IPS-11a (cell line): ENCODE results near the gene CREB5.
"Not testable (repeated sequence)": the region's sequence is repeated elsewhere in the genome, so short reads cannot be mapped to it uniquely, and the experiment has no call there.

Source experiments
- H3K4me3 ChIP-seq: one replicate; pipeline ENCODE4 v1.5.1; 2013; ENCODE audit warnings: low read depth, low read length, control low read depth

CREB5 gene

DNA sequence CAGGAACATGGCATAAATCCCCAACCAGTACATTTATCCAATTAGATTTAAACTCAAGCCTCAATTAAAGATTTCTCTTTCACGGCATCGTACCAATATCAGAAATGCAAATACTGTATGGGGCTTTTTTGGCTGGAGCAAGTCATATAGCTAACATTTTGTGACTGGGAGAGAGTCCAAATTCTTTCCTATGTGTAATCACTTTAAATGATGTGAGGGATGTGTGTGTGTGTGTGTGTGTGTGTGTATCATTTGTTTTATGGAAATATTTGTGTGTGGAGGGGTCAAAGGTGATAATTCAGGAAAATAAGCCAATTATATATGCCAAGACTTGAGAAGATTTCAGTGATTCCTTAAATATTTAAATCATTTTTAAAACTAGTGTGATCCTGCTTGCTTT, 349.2 kb downstream of the CREB5 start:
- H3K4me3 ChIP-seq = no peak overlapping the region

DNA sequence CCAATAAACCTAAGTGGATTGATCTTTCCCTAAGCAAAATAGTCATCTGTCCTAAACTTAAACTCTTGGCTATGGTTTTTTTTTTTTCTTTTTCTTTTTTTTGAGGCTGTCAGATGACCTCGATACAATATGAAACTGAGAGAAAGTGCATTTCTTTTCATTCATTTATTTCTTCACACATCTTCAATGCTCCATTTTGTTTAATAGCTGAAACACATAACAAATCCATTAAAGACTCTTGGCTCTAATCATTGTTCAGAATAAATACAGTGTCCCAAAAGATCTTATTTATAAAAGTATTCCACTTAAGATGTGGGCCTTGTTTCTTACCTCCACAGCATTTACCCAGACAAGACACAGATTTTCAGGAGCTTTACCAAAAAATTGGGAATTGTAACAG, 350.3 kb downstream of the CREB5 start:
- H3K4me3 ChIP-seq = no peak overlapping the region

DNA sequence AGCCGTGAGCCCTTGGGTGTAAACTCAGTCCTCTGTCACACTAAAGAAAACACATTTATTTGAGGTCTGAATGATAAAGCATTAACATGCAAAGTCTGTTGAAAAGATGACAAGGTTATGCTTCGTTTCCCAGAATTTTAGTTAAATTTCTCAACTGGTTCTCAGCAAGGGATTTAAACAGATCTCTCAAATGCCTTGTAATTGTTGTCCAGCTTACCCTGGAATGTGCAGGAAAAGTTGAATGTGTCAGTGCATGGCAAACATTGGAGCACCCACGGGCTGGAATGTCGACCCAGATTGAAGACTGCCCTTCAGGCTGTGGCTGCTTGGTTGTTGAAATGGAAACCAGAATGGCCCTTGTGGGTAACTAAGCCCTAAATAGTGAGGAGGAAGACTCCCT, 354.0 kb downstream of the CREB5 start:
- no peak overlapping the region for H3K4me3 ChIP-seq

DNA sequence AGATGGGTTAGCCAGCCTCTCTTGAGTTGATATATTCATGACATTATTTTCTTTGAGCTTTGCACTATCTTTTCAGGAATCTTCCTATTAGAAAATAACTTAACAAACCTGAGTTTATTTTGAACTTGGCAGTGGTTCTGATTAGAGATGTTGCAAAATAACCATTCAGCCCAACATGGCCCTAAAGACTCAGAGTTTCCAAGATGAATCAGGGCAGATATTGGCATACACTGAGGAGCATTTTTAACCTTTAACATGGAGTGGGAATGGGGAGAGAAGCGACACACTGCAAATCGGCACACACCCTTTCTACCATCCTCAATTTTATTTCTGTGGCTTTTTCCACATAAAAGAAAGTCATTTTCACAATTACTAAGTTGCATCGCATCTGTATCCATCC, 355.0 kb downstream of the CREB5 start:
- H3K4me3 ChIP-seq = no peak overlapping the region

DNA sequence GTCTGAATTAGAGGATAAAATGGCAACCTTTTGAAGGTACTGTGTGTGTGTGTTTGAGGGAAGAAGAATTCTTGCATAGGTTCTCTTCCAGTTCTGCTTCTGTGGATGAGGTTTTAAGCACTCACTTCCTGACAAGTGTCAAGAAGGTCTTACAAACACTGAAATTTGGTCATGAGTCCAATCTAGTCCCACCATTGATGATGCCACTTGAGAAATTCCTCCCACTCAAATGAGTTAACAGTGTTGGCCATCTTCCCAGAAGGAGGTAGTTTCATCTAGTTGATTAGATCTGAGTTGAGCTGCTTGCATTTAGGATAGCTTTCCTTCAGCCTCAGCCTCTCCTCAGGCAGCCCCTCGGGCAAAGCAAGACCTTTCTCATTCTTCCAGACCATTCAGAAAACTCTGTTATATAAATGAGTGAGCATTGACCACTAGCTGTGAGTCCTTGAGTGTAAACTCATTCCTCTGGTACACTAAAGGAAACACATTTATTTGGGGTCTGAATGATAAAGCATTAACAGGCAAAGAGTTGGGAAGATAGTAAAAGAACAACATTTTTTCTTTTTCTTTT, 356.3 kb downstream of the CREB5 start:
- no peak overlapping the region for H3K4me3 ChIP-seq

DNA sequence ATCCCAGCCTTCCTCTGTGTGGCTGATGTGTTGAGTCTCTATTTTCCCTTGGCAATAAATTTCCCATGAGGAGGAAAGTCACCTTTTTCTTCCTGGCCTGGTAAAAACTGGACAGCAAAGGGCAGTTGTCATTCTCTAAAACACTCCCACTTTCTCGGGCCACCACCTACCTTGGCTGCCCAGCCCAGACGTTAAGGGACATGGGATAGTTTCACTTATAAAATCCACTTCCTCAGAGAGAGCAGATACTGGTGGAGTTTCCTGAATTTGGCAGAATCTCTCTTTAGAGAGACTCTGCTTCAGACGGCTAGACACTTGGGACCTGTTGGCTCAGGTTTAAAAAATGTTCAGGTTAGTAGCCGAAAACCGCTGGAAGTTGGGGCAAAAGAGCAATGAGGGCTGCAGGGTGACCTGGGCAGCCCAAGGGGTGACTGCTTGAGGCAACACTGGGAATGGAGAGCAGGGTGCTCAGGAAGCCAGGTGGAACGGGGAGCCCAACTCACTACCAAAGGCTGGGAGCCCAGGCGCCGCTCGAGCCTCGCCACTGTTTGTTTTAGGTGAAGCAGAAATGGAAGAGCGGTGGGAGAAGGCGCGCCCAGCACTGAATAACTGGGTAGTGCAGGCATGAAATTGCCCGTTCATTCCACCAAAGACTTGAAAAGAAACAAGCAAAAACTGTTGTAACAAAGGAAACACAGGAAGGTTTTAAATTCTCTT, 359.7 kb downstream of the CREB5 start:
- no peak overlapping the region for H3K4me3 ChIP-seq

DNA sequence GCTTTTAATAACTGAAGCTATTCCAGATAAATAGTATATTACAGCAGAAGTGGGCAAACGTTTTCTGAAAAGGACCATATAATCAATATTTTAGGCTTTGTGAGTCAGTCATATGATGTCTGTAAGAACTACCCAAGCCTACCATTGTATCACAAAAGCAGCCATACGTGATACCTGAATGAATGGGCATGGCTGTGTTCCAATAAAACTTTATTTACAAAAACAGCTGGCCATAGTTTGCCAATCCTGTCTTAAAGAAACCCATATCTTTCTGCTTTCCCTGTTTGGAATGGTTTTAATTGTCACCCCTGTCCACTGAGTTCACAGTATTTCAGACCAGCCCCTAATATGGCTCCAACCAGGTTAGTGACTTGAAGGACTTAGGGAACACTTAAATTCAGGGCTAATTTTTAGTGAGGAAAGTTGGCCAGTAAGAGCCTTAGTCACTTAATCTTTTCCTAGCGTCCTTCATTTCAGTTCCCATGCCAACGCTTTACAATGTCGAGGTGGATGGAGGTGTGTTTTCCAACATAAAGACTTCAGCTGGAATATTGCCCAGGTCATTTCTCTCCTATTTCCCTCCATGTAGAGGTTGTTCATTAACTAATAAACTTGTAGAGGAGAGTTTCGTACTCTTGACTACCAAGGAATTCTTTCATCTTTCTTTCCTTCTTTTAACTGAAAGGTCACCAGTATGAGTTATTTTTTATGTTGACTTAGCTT, 361.3 kb downstream of the CREB5 start:
- no peak overlapping the region for H3K4me3 ChIP-seq

DNA sequence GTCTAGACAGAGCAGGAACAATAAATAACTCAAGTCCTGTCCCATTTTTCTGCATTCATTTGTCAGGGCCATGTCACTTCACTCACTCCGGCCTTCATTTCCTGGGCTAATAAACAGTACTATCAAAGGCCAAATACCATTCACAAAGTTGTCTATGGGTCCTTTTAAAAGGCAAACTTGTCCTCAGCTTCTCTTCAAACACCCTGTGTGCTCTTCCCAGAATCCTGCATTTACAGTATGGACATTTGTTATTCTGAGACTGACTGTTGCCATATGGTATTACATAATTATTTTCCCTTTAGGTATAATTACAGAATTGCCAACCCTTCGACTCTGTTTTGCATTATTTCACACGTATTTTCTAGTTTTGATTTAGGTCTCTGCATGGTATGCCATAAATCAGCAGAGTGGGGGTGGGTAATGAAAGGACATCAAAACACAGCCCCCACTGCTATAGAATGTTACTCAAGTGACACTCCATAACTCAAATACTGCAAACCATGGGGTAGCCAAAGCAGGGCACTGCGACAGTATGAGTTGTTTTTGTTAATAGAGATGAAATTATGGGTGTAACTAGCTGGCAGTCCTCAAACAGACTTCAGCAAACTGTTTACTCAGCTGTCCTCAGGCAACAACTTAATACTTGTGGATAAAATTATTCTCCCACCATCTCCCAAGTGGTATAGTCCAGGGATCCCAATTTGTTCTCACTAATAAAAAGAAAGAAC, 362.1 kb downstream of the CREB5 start:
- no peak overlapping the region for H3K4me3 ChIP-seq

DNA sequence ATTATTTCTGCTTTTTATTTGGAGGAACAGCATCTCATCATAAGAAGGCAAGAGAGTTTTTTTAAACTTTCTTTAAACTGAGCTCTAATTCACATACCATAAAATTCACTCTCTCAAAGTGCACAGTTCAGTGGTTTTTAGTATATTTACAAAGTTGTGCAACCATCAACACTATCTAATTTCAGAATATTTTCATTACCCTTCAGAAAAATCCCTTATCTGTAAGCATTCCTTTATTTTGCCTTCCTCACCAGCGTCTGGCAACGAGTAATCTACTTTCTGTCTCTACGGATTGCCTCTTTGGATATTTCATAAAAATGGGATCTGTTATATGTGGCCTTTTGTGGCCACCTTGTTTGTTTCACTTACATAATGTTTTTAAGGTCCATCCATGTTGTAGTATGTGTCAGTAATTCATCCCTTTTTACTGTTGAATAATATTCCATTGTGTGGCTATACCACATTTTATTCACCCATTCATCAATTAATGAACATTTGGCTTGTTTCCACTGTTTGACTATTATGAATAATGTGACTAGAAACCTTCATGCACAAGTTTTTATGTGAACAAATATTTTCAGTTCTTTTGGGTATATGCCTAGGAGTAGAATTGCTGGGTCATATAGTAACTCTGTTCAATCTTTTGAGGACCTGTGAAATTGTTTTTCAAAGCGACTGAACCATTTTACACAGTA, 364.3 kb downstream of the CREB5 start:
- H3K4me3 ChIP-seq = no peak overlapping the region

DNA sequence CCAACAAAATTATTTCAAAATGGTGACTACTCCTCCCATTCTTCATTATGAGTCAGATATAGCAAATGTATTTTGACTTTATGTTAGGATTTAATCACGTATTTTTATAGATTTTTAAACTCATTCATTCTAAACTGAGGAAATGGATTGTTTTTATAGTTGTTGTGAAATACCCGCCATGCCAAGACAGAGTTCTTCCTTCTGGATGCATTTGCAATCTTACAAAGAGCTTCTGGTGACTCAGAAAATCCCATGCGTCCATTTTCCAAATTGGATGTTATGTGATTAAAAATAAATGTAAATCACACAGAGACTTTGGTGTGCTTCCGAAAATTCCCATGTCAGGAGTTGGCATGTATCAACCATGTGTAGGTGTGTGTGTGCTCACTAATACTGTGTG, 366.5 kb downstream of the CREB5 start:
- H3K4me3 ChIP-seq = no peak overlapping the region

DNA sequence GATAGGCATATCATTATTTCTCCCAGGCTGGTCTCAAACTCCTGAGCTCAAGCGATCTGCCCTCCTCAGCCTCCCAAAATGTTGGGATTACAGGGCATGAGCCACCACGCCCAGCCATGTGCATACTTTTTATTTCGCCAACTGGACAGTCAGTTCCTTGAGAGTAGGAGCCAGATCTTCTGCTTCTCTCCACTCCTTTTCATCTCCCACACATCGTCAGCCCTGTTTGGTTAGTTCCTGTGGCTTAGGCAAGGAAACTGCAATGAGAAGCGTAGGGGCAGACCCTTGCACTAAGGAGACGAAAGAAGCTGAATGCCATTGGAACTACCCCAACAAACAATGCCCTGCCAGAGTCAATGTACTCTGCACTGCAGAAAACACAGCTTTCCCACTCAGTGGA, 367.6 kb downstream of the CREB5 start:
- H3K4me3 ChIP-seq = no peak overlapping the region

DNA sequence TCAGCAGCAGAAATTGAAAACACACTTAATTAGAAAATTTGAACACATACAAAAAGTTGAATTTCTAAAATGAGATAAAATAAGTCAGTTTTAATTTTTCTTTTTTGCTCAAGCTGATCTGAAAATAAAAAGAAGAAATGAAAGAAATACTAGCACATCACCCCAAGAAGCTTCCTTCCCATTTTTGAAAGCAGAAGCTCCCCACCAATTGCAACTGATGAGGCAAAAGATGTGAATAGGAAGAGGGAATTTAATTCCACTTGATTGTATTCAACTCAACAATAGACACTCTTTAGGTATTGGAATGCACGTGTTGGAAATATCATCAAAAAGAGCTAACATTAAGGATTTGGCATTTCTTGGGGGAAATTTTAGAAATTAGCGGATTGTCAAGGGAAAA, 370.0 kb downstream of the CREB5 start:
- no peak overlapping the region for H3K4me3 ChIP-seq

DNA sequence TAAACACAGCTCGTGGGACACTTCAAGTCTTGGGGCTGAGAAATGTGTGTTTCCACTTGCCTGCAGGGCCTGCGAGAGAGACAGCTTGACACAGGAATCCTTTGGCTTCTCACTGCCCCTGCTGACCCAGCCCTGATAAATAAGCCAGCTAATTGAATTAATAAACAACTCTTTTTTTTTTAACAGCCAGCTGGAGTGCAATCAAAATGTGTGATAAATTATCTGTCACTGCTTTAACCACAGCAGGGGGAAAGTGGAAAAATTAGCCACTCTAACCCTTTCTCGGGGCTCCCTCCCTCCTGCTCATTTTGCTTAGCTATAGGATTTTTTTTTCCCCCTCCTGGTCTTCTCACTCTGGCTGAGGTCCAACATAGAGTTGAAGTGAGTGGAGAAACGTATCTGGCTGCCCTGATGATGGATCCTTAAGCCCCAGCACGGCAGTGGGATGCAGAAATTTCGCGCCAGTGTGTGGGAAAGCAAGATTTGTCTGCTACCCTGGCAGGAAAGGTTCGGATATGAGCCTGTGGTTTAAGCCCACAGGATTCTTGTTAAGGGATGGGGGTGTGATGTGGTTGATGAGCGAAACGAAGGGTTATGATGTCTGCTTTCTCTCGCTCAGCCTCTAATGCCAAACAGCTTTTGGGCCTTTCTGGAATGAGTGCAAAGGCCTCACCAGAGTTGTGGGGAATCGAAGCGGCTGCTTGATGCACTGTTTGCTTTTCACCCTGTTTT, 372.0 kb downstream of the CREB5 start:
- H3K4me3 ChIP-seq = no peak overlapping the region

DNA sequence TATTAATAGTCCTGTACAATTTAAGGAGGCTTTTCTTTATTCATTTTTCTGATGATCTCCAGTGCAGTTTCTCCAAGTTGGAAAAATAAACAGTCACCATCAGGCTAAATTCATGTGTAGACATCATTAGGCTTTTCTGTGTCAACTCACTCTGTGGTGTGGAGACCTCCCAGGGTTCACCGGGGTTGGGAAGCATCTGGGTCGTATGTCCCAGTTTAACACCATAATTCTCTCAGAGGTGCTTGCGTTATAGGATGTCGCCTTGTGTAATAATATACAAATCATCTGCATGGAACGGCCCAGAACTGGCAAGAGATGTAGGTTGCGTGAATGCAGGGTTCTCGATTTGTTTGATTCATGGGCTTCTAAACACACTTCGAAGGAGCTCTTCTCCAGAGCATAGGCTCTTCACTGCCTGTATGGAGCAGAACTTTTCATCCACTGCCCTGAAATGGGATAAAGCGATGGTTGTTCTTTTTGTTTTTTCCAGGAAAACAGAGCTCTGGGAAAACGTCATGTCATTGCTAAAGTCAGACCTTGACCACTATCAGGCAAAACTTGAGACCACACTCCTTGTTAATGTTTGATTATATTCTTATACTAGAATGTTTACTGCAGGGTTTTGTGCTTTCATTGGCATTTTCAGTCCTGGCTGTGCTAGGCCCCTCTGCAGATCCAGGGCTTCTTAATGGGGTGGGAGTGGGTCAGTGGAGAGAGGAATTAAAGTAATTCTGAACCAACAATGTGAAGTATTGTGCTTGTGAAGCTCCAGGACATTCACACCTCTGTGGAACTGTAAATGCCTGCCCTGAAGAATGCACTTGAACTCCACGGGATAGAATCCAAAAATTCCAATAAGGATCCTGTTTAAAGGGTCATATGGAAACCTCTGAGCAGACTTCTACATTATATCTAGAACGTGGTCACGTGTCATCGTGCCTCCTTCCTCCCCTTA, 373.0 kb downstream of the CREB5 start:
- no peak overlapping the region for H3K4me3 ChIP-seq

DNA sequence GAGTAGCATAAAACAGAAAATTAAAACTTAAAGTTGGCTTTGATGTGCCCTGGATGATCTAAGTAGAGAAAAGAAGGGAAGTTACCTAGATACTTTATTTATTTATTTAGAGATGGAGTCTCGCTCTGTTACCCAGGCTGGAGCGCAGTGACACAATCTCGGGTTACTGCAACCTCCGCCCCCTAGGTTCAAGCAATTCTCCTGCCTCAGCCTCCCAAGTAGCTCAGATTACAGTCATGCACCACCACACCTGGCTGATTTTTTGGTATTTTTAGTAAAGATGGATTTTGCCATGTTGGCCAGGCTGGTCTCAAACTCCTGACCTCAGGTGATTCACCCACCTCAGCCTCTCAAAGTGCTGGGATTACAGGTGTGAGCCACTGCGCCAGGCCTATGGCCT, 373.8 kb downstream of the CREB5 start:
- not testable (repeated sequence) for H3K4me3 ChIP-seq

DNA sequence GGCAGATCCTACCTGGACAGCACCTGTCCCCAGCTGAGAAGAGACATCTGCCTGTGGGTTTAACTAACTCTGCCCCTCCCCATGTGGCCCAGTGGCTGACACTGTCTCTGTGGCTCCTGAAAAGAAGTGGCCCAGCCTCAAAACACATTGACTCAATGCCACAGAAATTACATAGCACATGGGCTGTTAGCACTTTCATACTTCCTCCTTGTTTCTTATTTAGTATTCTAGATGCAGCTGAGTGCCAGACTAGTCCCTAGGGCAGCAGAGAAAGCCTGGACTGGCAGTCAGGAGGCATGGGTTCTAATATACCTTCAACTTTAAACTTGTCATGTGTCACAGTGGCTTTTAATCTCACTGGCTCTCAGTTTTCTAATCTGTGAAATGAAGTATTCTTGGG, 374.8 kb downstream of the CREB5 start:
- no peak overlapping the region for H3K4me3 ChIP-seq

DNA sequence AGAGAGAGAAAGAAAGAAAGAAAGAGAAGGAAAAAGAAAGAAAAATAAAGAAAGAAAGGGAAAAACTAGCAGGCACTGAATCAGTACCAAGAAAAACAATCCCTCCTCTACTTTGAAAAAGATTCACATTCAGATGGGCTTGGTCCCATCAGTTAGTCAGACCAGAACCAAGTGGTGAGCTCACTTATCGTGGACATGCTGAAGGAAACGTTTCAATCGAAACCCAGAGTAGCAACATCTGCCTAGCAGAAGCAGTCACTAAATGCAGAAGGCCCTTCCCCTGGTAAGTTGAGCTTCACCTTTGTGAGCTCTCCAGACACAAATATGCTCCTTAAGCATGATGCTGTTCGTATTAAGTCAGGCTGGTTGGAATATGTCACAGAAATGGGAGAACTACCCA, 378.1 kb downstream of the CREB5 start:
- H3K4me3 ChIP-seq = no peak overlapping the region

DNA sequence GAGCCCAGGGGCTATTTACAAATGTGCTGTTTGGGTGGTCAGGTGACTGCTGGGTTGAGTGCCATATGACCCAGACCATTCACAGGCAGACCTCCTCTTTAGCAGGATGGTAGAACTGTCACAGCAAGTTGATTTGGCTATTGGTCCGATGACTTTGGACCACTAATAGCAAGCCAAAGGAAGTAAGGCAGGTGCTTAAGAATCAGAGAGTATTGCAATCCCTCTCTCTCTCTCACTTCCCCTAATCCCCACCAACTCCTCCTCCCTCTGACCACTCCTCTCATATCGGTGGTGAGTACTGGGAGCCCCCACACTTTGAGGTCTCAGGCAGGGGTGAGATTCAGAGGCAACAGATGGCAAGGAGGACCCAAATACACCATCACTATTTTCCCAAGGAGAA, 380.5 kb downstream of the CREB5 start:
- no peak overlapping the region for H3K4me3 ChIP-seq

DNA sequence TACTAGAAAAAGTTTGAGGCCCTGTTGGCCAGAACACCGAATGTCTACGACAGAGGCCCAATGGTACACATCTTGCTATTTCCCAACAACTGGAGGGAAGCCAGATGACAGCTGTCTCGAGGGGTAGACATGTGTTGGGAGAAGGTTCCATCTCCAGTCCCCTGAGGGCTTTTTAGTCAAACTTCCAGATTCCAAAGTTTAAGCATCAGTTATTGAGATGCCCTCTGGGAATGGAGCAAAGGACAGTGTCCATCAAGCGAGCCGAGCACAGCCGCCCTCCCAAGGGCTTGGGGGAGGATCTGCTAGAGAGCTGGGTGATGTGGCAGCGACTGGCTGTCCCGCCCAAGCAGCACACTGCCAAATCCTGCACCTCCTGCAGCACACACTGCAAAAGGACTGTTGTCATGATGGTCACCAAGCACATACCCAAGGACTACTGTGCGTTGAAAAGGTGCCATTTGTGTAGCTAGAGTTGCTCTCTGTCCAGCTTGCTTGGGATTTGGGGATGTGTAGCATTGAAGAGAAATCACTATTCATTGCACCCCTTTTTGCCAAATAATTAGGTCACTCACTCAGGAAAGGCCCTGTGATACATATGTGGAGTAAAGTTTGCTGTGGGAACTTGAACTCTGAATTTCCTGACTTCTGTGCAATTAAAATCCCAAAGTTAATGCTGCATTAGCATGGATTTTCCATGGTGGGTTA, 381.2 kb downstream of the CREB5 start:
- H3K4me3 ChIP-seq = no peak overlapping the region
